Measurements from ENCODE around the gene RFTN1.

The RFTN1 gene

DNA sequence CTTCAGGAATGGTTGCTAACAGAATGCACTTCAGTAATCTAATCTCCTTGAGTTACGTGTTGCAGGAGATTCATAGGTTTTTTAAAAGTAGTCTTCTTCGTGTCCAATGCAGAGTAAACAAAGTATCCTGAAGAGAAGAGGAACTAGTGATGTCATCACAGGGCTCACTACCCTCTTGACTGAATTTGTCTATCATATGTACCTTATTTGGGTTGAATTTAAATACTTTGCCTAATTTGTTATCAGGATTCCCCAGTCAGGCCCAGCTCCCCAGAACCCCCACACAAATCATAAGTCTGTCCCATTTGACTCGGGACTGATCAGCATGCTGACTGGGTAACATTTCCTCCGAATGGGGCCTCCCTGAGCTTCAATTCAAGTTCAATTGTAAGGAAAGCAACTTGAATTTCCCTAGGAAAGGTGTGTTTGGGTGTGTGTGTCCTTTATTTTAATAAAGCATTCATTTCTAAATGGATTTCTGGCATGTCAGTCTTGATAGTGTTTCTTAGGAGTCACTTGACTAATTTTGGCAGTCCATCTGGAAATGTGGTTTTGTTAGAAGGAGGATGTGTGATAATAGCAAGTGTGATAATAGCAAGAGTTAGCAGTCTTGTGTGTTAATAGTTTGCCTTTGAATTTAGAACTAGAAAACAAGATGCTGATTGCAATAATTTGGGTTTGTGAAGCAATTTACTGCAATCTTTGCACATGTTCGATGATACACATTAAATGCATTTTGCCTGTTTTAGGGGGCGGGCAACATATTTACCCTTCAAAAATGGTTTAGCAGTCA is 226.6 kb downstream of the RFTN1 start:
- Histone ChIP-seq H3K4me3 (ENCODE audit: low read depth in 1 of 2, low read length in 2 of 2) (no peak overlapping the region), H3K9ac (ENCODE audit: low read length) (no peak overlapping the region), H3K4me1 (ENCODE audit: insufficient read depth, low read length) (peaks cover 7% of the 10 kb centered on the region), H3K36me3 (ENCODE audit: insufficient read depth, low read length) (peaks cover 4% of the 10 kb centered on the region), H3K27me3 (ENCODE audit: control insufficient read depth in 1 of 2, insufficient read depth in 2 of 2, low read length in 2 of 2) (no peaks in the 10 kb centered on the region), H3K27ac (ENCODE audit: low read depth, low read length) (no peak overlapping the region), H3K9me3 (ENCODE audit: low read length) (no peaks in the 10 kb centered on the region)

DNA sequence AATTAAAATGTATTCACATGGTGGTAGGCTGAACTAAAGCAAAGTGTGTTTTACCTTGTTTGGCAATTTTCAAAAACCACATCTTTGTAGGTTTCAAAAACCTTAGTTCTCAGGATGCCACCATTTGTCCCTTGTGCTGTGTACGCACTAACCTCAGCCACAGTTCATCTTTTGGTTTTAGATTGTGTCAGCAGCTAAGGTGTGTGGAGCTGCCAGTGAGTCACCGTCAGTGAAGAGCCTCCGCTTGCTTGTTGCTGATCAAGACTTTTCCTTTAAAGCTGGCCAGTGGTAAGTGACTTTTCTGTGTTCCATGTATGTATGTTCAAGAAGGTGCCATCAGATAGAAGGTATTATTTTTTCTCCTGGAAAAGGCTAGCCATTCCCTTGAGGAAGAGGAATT is 227.3 kb downstream of the RFTN1 start:
- Histone ChIP-seq H3K27me3 (ENCODE audit: control insufficient read depth in 1 of 2, insufficient read depth in 2 of 2, low read length in 2 of 2) (no peaks in the 10 kb centered on the region), H3K9ac (ENCODE audit: low read length) (no peak overlapping the region), H3K36me3 (ENCODE audit: insufficient read depth, low read length) (peaks cover 4% of the 10 kb centered on the region), H3K9me3 (ENCODE audit: low read length) (no peaks in the 10 kb centered on the region), H3K4me3 (ENCODE audit: low read depth in 1 of 2, low read length in 2 of 2) (no peak overlapping the region), H3K27ac (ENCODE audit: low read depth, low read length) (no peak overlapping the region), H3K4me1 (ENCODE audit: insufficient read depth, low read length) (peaks cover 7% of the 10 kb centered on the region)

DNA sequence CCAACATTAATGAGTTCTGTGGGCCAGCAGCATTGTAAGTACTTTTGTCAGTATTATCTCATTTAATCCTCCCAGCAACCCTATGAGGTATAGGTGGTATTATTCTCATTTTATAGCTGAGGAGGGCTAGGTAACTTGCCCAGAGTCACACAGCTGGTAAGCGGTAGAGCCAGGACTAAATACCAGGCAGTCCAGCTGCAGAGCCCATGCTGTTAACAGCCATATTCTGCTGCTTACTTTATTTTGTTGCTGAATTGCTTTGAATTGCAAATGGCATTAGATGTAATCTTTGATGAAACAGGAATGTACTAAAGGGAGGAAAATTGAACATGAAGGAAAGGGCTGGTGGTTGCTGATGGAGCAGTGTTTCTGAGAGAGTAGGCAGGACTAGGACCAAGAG is 228.9 kb downstream of the RFTN1 start:
- H3K36me3 ChIP-seq (ENCODE audit: insufficient read depth, low read length) = no peaks in the 10 kb centered on the region
- H3K27me3 ChIP-seq (ENCODE audit: control insufficient read depth in 1 of 2, insufficient read depth in 2 of 2, low read length in 2 of 2) = no peaks in the 10 kb centered on the region
- H3K27ac ChIP-seq (ENCODE audit: low read depth, low read length) = no peak overlapping the region
- no peaks in the 10 kb centered on the region for H3K9me3 ChIP-seq (ENCODE audit: low read length)
- H3K4me3 ChIP-seq (ENCODE audit: low read depth in 1 of 2, low read length in 2 of 2) = no peak overlapping the region
- H3K4me1 ChIP-seq (ENCODE audit: insufficient read depth, low read length) = no peaks in the 10 kb centered on the region
- H3K9ac ChIP-seq (ENCODE audit: low read length) = no peak overlapping the region

DNA sequence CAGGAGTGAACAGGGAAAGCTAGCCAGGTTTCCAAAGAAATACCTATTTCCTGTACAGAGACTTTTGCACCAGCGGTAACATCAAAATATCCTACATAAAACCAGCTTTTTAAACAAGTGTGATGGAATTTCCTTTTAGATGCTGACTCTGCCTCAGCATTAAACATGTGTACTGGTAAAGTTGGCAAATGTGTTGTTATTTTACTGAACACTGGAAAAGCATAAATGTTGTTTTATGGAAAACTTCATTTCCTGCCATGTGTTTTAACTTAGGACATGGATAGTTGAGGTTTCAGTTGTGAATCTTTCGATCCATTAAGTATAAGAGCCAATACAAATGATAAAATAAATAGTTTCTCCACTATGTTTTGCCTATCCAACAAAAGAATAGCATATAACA is 232.8 kb downstream of the RFTN1 start:
- H3K27me3 ChIP-seq (ENCODE audit: control insufficient read depth in 1 of 2, insufficient read depth in 2 of 2, low read length in 2 of 2) = no peaks in the 10 kb centered on the region
- H3K36me3 ChIP-seq (ENCODE audit: insufficient read depth, low read length) = peaks cover 16% of the 10 kb centered on the region
- H3K9me3 ChIP-seq (ENCODE audit: low read length) = no peaks in the 10 kb centered on the region
- H3K4me1 ChIP-seq (ENCODE audit: insufficient read depth, low read length) = peaks cover 9% of the 10 kb centered on the region
- no peak overlapping the region for H3K9ac ChIP-seq (ENCODE audit: low read length)
- H3K4me3 ChIP-seq (ENCODE audit: low read depth in 1 of 2, low read length in 2 of 2) = no peak overlapping the region
- H3K27ac ChIP-seq (ENCODE audit: low read depth, low read length) = no peak overlapping the region

DNA sequence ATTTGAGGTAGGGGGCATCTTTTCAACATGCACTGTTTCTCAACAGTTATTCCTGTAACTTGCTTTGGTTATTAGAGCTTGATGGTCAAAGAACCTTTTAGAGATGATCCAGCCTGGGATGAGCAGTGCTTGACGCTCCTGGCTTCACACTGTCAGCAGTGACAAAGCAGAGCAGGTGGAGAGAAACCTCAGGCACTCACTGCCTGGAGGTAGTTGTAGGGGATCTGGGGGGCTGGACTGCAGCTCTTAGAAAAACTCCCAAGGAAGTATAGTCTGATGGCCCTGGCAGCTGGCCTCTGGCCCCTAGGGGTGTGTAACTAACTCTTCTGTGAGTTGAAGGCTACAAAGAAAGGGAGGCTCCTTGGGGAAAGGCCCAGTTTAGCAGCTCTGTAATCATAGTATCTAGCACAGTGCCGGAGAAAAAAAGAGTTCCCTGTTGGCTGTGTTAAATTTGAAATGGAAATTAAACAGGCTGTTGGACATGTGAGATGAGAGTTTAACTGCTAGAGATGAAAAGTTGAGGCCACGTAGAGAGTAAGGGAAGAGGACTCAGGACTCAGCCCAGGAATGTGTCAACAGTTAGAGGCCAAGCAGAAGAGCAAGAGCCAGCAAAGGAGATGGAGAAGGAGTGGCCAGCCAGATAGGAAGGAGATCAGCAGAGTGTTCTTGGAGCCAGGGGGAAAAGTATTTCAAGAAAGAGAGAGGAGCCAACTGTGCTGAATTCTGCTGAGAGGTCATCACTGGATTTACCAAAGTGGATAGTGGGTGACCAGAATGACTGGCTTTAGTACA is 234.3 kb downstream of the RFTN1 start:
- no peak overlapping the region for H3K27ac ChIP-seq (ENCODE audit: low read depth, low read length)
- H3K4me1 ChIP-seq (ENCODE audit: insufficient read depth, low read length) = peaks cover 9% of the 10 kb centered on the region
- H3K4me3 ChIP-seq (ENCODE audit: low read depth in 1 of 2, low read length in 2 of 2) = no peak overlapping the region
- peaks cover 25% of the 10 kb centered on the region for H3K36me3 ChIP-seq (ENCODE audit: insufficient read depth, low read length)
- no peak overlapping the region for H3K9ac ChIP-seq (ENCODE audit: low read length)
- H3K9me3 ChIP-seq (ENCODE audit: low read length) = no peaks in the 10 kb centered on the region
- H3K27me3 ChIP-seq (ENCODE audit: control insufficient read depth in 1 of 2, insufficient read depth in 2 of 2, low read length in 2 of 2) = no peaks in the 10 kb centered on the region

DNA sequence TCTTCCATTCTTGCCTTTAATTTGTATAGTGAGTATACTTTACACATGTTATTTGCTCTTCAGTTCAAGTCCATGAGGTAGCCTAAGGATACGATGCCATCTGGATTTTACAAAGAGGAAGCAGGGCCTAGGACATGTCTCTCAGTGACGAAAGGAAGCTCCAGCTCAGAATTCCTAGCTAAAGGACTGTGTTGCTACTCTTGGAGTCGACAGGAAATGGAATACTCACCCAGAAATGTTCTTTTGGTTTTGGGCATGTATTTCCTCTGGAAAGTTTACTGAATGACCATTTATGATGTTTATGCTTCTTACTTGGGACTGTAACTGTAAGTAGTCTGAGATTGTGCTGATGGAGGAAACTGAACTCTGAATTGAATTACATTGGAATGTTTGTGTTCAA is 236.0 kb downstream of the RFTN1 start:
- no peak overlapping the region for H3K9ac ChIP-seq (ENCODE audit: low read length)
- peaks cover 29% of the 10 kb centered on the region for H3K36me3 ChIP-seq (ENCODE audit: insufficient read depth, low read length)
- no peak overlapping the region for H3K27ac ChIP-seq (ENCODE audit: low read depth, low read length)
- H3K27me3 ChIP-seq (ENCODE audit: control insufficient read depth in 1 of 2, insufficient read depth in 2 of 2, low read length in 2 of 2) = no peaks in the 10 kb centered on the region
- H3K9me3 ChIP-seq (ENCODE audit: low read length) = no peaks in the 10 kb centered on the region
- no peak overlapping the region for H3K4me3 ChIP-seq (ENCODE audit: low read depth in 1 of 2, low read length in 2 of 2)
- peaks cover 9% of the 10 kb centered on the region for H3K4me1 ChIP-seq (ENCODE audit: insufficient read depth, low read length)

DNA sequence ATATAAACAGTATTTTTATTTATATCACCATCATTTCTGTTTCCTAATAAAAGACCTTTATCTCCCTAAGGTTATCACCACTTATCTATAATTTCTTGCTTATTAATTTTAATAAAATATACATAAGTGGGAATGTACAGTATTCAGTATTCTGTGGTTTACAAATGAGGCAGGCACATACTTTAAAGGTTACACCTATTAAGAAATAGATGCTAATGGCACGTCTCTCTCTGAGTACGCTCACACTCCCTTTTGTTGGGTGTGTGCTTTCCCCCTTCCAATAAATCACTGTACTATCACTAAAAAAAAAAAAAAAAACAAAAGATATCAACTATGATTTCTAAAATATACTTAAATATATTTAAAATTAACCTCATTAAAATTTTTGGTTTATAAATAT is 239.6 kb downstream of the RFTN1 start:
- no peaks in the 10 kb centered on the region for H3K9me3 ChIP-seq (ENCODE audit: low read length)
- H3K4me1 ChIP-seq (ENCODE audit: insufficient read depth, low read length) = peaks cover 6% of the 10 kb centered on the region
- peaks cover 41% of the 10 kb centered on the region for H3K36me3 ChIP-seq (ENCODE audit: insufficient read depth, low read length)
- H3K27ac ChIP-seq (ENCODE audit: low read depth, low read length) = no peak overlapping the region
- H3K4me3 ChIP-seq (ENCODE audit: low read depth in 1 of 2, low read length in 2 of 2) = no peak overlapping the region
- no peak overlapping the region for H3K9ac ChIP-seq (ENCODE audit: low read length)
- no peaks in the 10 kb centered on the region for H3K27me3 ChIP-seq (ENCODE audit: control insufficient read depth in 1 of 2, insufficient read depth in 2 of 2, low read length in 2 of 2)

DNA sequence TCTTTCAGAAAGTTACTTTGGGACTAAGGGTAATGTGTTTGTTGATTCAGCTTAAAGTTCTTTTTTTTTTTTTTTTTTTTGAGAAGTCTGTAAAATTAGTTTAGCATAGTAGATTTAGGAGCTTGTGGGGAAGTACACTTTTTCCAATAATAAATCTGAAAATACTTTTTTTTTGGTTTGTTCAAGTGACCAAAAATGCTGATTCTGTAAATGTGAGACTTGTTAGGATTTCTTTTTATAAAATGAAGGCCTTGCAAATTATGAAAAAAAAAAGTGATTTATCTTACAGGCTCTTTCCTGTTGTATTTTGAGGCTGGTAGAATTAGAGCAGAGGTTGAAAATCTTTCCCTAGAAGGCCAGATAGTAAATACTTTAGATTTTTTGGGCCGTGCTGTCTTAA is 240.9 kb downstream of the RFTN1 start:
- H3K27ac ChIP-seq (ENCODE audit: low read depth, low read length) = no peak overlapping the region
- peaks cover 29% of the 10 kb centered on the region for H3K36me3 ChIP-seq (ENCODE audit: insufficient read depth, low read length)
- H3K27me3 ChIP-seq (ENCODE audit: control insufficient read depth in 1 of 2, insufficient read depth in 2 of 2, low read length in 2 of 2) = no peaks in the 10 kb centered on the region
- H3K9ac ChIP-seq (ENCODE audit: low read length) = no peak overlapping the region
- no peak overlapping the region for H3K4me3 ChIP-seq (ENCODE audit: low read depth in 1 of 2, low read length in 2 of 2)
- no peaks in the 10 kb centered on the region for H3K9me3 ChIP-seq (ENCODE audit: low read length)
- H3K4me1 ChIP-seq (ENCODE audit: insufficient read depth, low read length) = no peaks in the 10 kb centered on the region

DNA sequence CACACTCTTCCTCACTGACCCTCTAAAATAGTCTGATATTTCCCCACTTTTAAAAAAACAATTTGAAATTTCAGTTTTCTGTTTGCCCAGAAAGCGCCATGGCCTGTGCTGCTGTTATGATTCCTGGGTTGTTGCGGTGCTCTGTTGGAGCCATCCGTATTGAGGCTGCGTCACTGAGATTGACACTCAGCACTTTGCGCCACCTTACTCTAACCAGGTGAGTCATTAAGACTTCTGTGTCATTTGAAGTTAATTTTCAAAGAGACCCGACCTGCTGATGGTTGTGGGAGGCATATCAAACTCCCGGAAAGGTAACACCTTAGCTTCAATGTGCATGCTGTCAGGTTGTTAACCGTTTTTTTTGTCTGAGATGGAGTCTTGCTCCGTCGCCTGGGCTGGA is 242.6 kb downstream of the RFTN1 start:
- no peaks in the 10 kb centered on the region for H3K9me3 ChIP-seq (ENCODE audit: low read length)
- H3K27me3 ChIP-seq (ENCODE audit: control insufficient read depth in 1 of 2, insufficient read depth in 2 of 2, low read length in 2 of 2) = no peaks in the 10 kb centered on the region
- peaks cover 25% of the 10 kb centered on the region for H3K36me3 ChIP-seq (ENCODE audit: insufficient read depth, low read length)
- no peak overlapping the region for H3K27ac ChIP-seq (ENCODE audit: low read depth, low read length)
- no peak overlapping the region for H3K4me3 ChIP-seq (ENCODE audit: low read depth in 1 of 2, low read length in 2 of 2)
- no peak overlapping the region for H3K9ac ChIP-seq (ENCODE audit: low read length)
- peaks cover 14% of the 10 kb centered on the region for H3K4me1 ChIP-seq (ENCODE audit: insufficient read depth, low read length)

DNA sequence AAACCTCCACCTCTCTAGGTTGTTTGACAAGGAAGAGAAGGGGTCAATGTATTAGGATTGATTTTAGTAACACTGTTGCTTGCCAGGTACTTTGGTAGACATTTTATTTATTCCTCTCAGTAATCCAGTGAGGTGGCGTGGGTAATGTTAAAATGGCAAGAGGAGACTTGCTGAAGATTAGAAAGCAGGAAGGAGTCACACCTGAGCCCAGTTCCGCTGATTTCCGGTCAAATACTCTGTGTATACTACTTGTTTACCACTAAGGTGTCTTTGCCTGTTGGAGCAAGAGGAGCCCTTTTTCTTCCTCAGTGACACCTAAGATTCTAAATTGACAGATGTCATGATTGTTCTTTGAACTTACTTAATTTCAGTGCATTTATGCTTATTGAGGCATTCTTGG is 246.8 kb downstream of the RFTN1 start:
- H3K9ac ChIP-seq (ENCODE audit: low read length) = no peak overlapping the region
- no peaks in the 10 kb centered on the region for H3K9me3 ChIP-seq (ENCODE audit: low read length)
- H3K4me3 ChIP-seq (ENCODE audit: low read depth in 1 of 2, low read length in 2 of 2) = no peak overlapping the region
- no peak overlapping the region for H3K27ac ChIP-seq (ENCODE audit: low read depth, low read length)
- peaks cover 28% of the 10 kb centered on the region for H3K4me1 ChIP-seq (ENCODE audit: insufficient read depth, low read length)
- H3K27me3 ChIP-seq (ENCODE audit: control insufficient read depth in 1 of 2, insufficient read depth in 2 of 2, low read length in 2 of 2) = no peaks in the 10 kb centered on the region
- H3K36me3 ChIP-seq (ENCODE audit: insufficient read depth, low read length) = peaks cover 6% of the 10 kb centered on the region

All from muscle layer of colon (tissue), 2 donors.